Caco-2 (cell line): ENCODE measurements around the gene FBLN1. TPM values are rescaled to one million over a fixed set of nuclear protein-coding genes. Genes with fewer than 3 reads are reported as not detected.

ENCODE experiments used
- BruUV-seq: library from RNA; stranded (reverse); fragments of 400-500 nt; replicated peaks from 2 replicates; lab custom pipeline; 2021; lab: Mats Ljungman, UMichigan
- CTCF ChIA-PET: fragments of 300-600 bp; sonication (Branson Sonifier 250); formaldehyde crosslinking; loops from one replicate; lab custom pipeline; 2022; ENCODE audit warnings: antibody characterized with exemption; lab: Charles Lee
- POLR2A ChIA-PET: fragments of 300-600 bp; sonication (Branson Sonifier 250); formaldehyde crosslinking; loops from one replicate; lab custom pipeline; 2022; ENCODE audit warnings: antibody characterized with exemption; lab: Charles Lee
- DNase-seq, 2 experiments: peaks; one replicate each; pipeline versions ENCODE4 v3.0.0 to v3.0.0-alpha.2; 2020 to 2022
- H3K27me3 ChIP-seq: replicated peaks from 2 replicates; pipeline ENCODE4 v1.6.0; 2011; ENCODE audit warnings: low read length; ENCODE audit not compliant: control insufficient read depth, insufficient read depth
- H3K36me3 ChIP-seq: 2 replicates; pipeline ENCODE4 v1.5.1; 2011; ENCODE audit warnings: low read length; ENCODE audit not compliant: control insufficient read depth, insufficient read depth
- H3K4me1 ChIP-seq: fragments of 250-450 bp; sonication (Bioruptor Pico); 2 replicates; pipeline ENCODE4 v1.5.1; 2020; ENCODE audit warnings: mild to moderate bottlenecking
- H3K4me3 ChIP-seq: 2 replicates; pipeline ENCODE4 v1.5.1; 2011; ENCODE audit warnings: low read depth, mild to moderate bottlenecking, control low read depth, low read length
- H3K9me3 ChIP-seq: fragments of 250-450 bp; sonication (Bioruptor Pico); 2 replicates; pipeline ENCODE4 v1.5.1; 2020; ENCODE audit warnings: mild to moderate bottlenecking, moderate library complexity
- H3K27ac Mint-ChIP-seq: one replicate; pipeline ENCODE4 v1.8.0; 2022; ENCODE audit warnings: mixed read lengths; ENCODE audit not compliant: unreplicated experiment
- H3K27me3 Mint-ChIP-seq: one replicate; pipeline ENCODE4 v1.8.0; 2022; ENCODE audit warnings: mixed read lengths; ENCODE audit not compliant: insufficient read depth, unreplicated experiment
- H3K36me3 Mint-ChIP-seq: one replicate; pipeline ENCODE4 v1.8.0; 2022; ENCODE audit warnings: mild to moderate bottlenecking, mixed read lengths; ENCODE audit not compliant: insufficient read depth, unreplicated experiment
- H3K4me1 Mint-ChIP-seq: one replicate; pipeline ENCODE4 v1.8.0; 2022; ENCODE audit warnings: low read depth, mixed read lengths; ENCODE audit not compliant: unreplicated experiment
- H3K4me3 Mint-ChIP-seq: one replicate; pipeline ENCODE4 v1.8.0; 2022; ENCODE audit warnings: mild to moderate bottlenecking, moderate library complexity, mixed read lengths; ENCODE audit not compliant: unreplicated experiment
- H3K9me3 Mint-ChIP-seq: one replicate; pipeline ENCODE4 v1.8.0; 2022; ENCODE audit warnings: mixed read lengths; ENCODE audit not compliant: unreplicated experiment
- CTCF ChIP-seq, 2 experiments: fragments of 200-600 bp in 1 of 2; IDR thresholded peaks; 1 replicate in 1 of 2; 2 replicates in 1 of 2; pipeline versions ENCODE4 v1.5.1 to v1.8.0; 2011 to 2022; ENCODE audit warnings: antibody characterized with exemption in 1 of 2, control low read depth in 1 of 2, inconsistent platforms in 1 of 2, low read depth in 1 of 2, low read length in 1 of 2, mild to moderate bottlenecking in 1 of 2, moderate library complexity in 1 of 2; ENCODE audit not compliant: insufficient read depth in 1 of 2, severe bottlenecking in 1 of 2, unreplicated experiment in 1 of 2
- intact Hi-C: fragments of 100-400 bp; cut with micrococcal nuclease; formaldehyde crosslinking; loops from one replicate; pipeline ENCODE4 v1.10.0; 2022; ENCODE audit not compliant: unreplicated experiment
- total RNA-seq: library from RNA; stranded (reverse); gene quantifications from 2 replicates; pipeline ENCODE4 v1.2.3, GENCODE V29; 2022

Gene FBLN1
- total RNA-seq, 1 experiment from 2014 or later: 519 TPM

- Histone ChIP-seq H3K36me3 (no peaks in the 10 kb centered on the region), H3K4me3 (no peak overlapping the region), H3K4me1 (peaks cover 40% of the 10 kb centered on the region), H3K27me3 (no peaks in the 10 kb centered on the region), H3K9me3 (peaks cover 39% of the 10 kb centered on the region)
- peaks cover 38% of the 10 kb centered on the region for H3K9me3 Mint-ChIP-seq
- TF ChIP-seq CTCF (IDR thresholded peaks at IDR 0.05; ENCODE audit: insufficient read depth in 1 of 2, low read depth in 1 of 2, low read length in 1 of 2, severe bottlenecking in 1 of 2, unreplicated experiment in 1 of 2): no peak
- no TSS peak for BruUV-seq
- H3K27me3 Mint-ChIP-seq: no peaks in the 10 kb centered on the region
- ChIA-PET CTCF (interaction anchor here (1.8 kb wide), 1 partner anchor 11 kb away, joined by 7 read pairs; no protein-coding TSS in a partner anchor), POLR2A (interaction anchor here (1.9 to 2.1 kb wide), 2 partner anchors 11 to 19 kb away, joined by 10 to 13 read pairs; partner anchors contain the start of gene FBLN1)
- peaks cover 12% of the 10 kb centered on the region for H3K4me1 Mint-ChIP-seq
- H3K4me3 Mint-ChIP-seq: no peak overlapping the region
- H3K36me3 Mint-ChIP-seq: peaks cover 22% of the 10 kb centered on the region
- peak overlapping the region; percentile 88 for H3K27ac Mint-ChIP-seq
- intact Hi-C loops: loop anchor here (1.0 kb wide), 2 partner anchors 18 to 43 kb away; partner anchors contain the start of gene FBLN1
- no peak for DNase-seq
These were observed 17.9 kb upstream of the FBLN1 start for GRCh38 chr22:45484742-45485141.

GRCh38 chr22:45485261-45485660, 17.4 kb upstream of the FBLN1 start:
- intact Hi-C loops: no loop called here
- H3K9me3 ChIP-seq: peaks cover 41% of the 10 kb centered on the region
- H3K27me3 ChIP-seq: no peaks in the 10 kb centered on the region
- TF ChIP-seq CTCF (IDR thresholded peaks at IDR 0.05; ENCODE audit: insufficient read depth in 1 of 2, low read depth in 1 of 2, low read length in 1 of 2, severe bottlenecking in 1 of 2, unreplicated experiment in 1 of 2): no peak
- POLR2A ChIA-PET: interaction anchor here (2.1 kb wide), 1 partner anchor 11 kb away, joined by 13 read pairs; no protein-coding TSS in a partner anchor
- Mint-ChIP-seq H3K27ac (peak overlapping the region; percentile 88), H3K4me3 (no peak overlapping the region), H3K9me3 (peaks cover 38% of the 10 kb centered on the region), H3K27me3 (no peaks in the 10 kb centered on the region), H3K36me3 (peaks cover 20% of the 10 kb centered on the region), H3K4me1 (peaks cover 12% of the 10 kb centered on the region)
- H3K36me3 ChIP-seq: no peaks in the 10 kb centered on the region
- no peak for DNase-seq
- CTCF ChIA-PET: no interaction called here
- peaks cover 40% of the 10 kb centered on the region for H3K4me1 ChIP-seq
- no TSS peak for BruUV-seq
- H3K4me3 ChIP-seq: no peak overlapping the region

GRCh38 chr22:45488764-45489370, 13.8 kb upstream of the FBLN1 start:
- no TSS peak for BruUV-seq
- H3K27me3 ChIP-seq: no peaks in the 10 kb centered on the region
- Mint-ChIP-seq H3K9me3 (peaks cover 43% of the 10 kb centered on the region), H3K4me1 (peaks cover 20% of the 10 kb centered on the region), H3K4me3 (no peak overlapping the region), H3K36me3 (peaks cover 5% of the 10 kb centered on the region), H3K27ac (no peak overlapping the region), H3K27me3 (no peaks in the 10 kb centered on the region)
- CTCF ChIA-PET: no interaction called here
- H3K36me3 ChIP-seq: no peaks in the 10 kb centered on the region
- TF ChIP-seq CTCF (IDR thresholded peaks at IDR 0.05; ENCODE audit: insufficient read depth in 1 of 2, low read depth in 1 of 2, low read length in 1 of 2, severe bottlenecking in 1 of 2, unreplicated experiment in 1 of 2): no peak
- POLR2A ChIA-PET: no interaction called here
- H3K9me3 ChIP-seq: peaks cover 32% of the 10 kb centered on the region
- intact Hi-C loops: no loop called here
- peaks cover 30% of the 10 kb centered on the region for H3K4me1 ChIP-seq
- H3K4me3 ChIP-seq: no peak overlapping the region
- no peak for DNase-seq
